T-helper 2 cell (primary cell): Measurements from ENCODE around the gene HAGHL.
"Not testable (repeated sequence)": the region's sequence is repeated elsewhere in the genome, so short reads cannot be mapped to it uniquely, and the experiment has no call there.

Experiments used
- DNase-seq, 5 experiments: peaks; one replicate each; pipeline versions ENCODE4 v3.0.0 to v3.0.0-alpha.2; 2012 to 2022

Gene HAGHL

DNA sequence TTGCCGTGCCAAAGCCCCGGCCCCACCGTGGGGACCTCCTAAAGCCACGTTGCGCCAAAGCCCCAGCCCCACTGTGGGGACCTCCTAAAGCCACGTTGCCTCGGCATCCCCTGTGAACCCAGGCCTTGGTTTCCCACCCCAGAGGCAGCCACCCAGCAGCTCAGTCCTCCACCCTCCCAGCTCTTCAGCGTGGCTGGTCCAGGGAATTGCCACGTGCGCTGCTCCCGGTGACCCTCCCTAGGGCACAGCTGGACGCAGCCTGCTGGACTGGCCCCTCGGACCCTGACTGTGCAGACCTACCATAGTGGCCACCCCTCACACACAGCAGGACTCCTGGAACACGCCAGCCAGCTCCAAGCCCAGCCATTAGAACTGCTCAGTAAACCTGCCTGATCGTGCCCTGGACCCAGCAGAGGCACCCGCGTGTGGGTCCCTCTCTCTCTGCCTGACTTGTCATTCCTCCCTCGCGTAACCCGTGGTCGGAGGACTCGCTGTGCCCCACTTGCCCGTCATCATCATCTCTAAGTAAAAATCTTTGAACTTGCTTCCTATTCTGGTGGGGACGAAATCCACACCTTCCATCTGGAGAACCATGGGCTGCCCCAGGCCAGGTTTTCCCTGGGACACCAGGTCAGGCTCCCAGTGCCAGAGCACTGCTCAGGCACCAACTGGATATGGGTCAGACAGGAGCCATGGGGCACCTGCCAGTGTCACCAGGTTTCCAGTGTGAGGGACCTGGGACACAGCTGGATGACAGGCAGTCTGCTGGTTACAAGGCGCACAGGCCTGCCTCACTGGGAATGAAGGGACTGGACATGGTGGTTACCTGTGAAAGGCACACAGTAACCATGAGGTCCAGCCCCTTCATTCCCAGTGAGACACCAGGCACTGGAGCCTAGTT is 8.3 kb downstream of the HAGHL start:
- DNase-seq = no peak

DNA sequence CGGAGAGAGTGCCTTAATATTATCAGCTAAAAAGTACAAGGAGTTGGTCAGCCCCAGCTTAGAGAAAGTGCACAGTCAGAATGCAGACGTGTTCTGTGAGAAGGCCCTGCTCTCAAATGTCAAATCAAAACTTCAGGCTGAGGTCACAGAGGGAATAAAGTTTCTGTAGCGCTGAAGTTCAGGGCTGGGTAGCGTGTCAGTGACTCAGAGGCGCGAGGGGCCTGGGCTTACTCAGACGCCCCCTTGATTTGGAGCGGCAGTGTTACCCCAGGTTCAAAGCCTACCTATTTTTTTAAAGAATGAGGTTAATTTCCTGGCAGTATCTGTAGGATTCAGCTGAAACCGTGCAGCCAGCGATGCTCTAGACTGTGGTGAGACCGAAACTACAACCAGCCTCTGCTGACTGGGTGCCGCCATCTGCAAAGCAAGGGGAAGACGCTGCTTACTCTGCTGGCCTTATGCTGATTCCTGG is 9.1 kb downstream of the HAGHL start:
- DNase-seq = peak in 1 of 5 experiments; percentile 69

DNA sequence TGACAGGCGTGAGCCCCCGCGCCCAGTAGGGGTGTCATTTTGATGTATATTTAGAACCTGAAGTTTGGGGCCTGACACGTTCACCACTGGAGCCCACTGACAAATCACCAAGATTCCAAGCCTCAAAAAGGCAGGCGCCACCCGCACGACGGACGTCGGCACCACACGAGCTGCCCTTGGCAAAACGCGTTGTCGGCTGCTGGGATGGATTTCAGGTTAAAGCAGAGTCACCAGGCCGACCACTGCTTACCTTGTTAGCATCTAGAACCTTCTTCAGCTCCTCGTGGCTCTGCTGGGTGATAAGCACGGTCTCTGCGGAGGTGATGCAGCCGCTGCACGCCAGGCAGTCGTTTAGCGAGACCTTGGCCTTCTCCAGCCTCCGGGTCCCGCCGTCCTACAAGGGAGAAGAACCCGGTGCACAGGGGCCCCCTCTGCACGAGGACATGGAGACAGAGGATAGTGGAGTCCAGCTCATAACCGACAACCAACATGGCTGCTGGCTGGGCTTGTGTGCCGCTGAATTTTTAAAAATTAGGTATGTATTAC is 10.1 kb downstream of the HAGHL start:
- DNase-seq = no peak

- no peak for DNase-seq
Observed at GRCh38 chr16:739560-740458, 12.9 kb downstream of the HAGHL start.

GRCh38 chr16:740459-740763 is 13.5 kb downstream of the HAGHL start:
- DNase-seq = no peak

GRCh38 chr16:740764-741505 is 14.0 kb downstream of the HAGHL start, which contains the start of gene CIAO3:
TSS of gene CIAO3 (minus strand) at chr16:740997. CDS start at chr16:740985, 12 bp downstream.
- peak; percentile 83 to 94 (median 86) for DNase-seq

GRCh38 chr16:741986-742629 is 15.2 kb downstream of the HAGHL start:
- DNase-seq = no peak

- not testable (repeated sequence) for DNase-seq
Observed at GRCh38 chr16:742894-743293, 16.0 kb downstream of the HAGHL start.

- DNase-seq = no peak
Observed at GRCh38 chr16:743794-744500, 17.0 kb downstream of the HAGHL start.

DNA sequence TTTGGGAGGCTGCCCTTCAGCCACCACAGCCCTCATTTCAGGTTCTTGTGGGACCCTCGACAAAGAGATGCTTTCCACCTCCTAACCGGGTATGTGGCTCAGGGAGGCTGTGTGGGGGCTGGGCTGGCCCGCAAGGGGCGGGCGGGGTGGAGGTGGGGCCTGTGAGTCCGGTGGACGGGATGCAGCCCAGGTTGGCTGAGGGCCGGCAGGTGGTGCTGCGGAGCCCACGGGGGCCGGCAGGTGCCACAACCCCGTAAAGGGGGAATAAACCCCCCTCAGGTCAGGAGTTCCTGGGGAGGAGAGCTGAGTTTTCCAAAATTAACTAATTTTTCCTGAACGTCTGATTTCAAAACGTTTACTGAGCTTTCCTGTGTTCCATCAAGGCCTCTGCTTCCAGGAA is 18.8 kb downstream of the HAGHL start:
- no peak for DNase-seq

DNA sequence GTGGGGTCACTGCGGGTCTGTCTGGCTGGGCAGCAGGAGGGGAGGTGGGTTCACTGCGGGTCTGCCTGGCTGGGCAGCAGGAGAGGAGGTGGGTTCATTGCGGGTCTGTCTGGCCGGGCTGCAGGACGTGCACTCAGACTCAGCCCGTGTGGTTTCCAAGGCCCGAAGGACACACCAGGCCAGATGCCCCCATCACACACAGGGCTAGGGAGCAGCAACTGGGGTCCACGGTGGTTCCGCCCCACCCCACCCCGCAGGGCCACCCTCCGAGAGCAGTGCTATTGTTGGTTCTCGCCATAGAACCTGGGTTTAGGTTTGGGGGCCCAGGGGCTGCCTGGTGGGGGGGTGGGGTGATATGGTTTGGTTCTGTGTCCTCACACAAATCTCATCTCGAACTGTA is 19.7 kb downstream of the HAGHL start:
- no peak for DNase-seq

- DNase-seq = no peak
Observed at GRCh38 chr16:747978-748746, 21.3 kb downstream of the HAGHL start.

GRCh38 chr16:749010-749409 is 22.1 kb downstream of the HAGHL start:
- DNase-seq = no peak

DNA sequence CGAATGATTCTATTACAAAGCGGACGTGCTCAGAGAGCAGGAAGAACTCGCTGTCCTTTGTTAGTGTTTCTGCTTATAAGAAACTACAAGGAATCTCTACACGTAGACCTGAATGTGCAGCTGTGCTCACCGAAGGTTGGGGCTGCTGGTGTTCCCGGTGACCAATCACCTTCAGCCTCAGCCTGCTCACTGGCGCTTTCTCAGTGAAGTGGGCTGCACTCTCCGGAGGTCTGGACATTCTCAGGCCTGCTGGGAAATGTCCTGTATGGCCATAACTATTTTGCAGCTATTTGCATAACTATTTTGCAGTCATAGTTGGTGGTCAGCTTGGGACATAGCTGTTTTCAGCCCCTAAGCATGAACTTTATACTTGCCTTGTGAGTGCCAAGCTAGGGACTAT is 23.6 kb downstream of the HAGHL start:
- DNase-seq = no peak

DNA sequence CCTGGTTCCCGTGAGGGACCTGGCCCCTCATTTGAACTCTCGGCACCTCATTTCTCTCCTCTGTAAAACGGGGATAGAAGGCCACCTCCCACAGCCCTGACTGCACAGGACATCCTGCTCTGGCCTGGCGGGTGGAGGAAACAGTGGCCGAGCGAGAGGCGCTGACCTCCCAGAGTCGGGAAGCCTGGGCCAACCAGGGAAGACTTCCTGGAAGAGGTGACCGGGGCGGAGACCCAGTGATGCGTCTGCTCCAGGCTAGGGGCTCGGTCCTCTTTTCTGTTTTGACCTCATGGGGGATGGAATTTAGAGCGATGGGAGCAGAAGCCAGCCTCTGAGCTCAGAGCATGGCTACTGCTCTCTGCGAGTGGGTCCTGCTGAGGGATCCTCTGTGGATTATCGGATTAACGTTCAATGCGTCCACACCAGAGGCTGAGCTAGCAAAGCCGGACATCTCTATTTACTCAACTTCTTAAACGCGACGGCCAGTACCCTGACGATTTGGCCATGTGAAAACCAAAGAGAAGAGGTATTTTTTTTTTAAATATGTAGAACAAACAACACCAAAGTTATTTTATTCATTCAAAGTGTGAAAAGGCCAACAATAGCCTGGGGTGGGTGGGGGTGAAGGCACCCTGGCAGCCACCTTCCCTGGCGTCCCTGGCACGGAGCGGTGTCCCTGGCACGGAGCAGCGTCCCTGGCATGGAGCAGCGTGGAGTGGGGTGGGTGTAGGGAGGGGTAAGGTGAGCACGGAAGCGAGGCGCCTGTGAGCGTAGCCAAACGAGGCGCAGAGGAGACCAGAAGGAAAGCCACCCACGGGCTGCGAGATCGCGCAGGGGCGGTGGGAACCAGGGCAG is 24.5 kb downstream of the HAGHL start:
- no peak for DNase-seq

DNA sequence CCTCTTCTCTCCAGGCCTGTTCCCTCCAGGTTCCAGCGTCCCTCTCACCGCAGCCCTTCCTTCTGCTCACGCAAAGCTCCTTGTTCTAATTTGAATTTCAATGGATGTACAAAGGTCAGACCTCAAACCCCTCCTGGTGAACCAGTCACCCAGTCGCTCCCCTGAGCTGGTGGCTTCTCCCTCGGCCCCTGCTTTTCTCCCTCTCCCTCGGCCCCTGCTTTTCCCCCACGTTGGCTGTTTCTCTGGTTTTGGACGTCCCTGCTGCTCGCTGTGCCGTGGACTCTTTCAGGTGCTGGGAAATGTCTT is 25.1 kb downstream of the HAGHL start:
- no peak for DNase-seq

DNA sequence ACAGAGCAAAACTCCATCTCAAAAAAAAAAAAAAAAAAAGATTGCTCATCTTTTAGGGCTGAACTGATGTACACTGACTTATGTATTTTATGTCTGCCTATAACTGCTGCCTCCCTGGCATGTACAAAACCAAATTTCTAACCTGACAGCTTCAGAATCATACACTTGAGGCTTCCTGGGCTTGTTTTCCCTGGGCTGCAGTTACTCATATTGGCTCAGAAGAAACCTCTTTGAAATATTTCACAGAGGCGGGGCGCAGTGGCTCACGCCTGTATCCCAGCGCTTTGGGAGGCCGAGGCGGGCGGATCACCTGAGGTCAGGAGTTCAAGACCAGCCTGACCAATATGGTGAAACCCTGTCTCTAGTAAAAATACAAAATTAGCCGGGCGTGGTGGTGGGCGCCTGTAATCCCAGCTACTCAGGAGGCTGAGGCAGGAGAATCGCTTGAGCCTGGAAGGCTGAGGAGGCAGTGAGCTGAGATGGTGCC is 27.3 kb downstream of the HAGHL start:
- not testable (repeated sequence) for DNase-seq

DNA sequence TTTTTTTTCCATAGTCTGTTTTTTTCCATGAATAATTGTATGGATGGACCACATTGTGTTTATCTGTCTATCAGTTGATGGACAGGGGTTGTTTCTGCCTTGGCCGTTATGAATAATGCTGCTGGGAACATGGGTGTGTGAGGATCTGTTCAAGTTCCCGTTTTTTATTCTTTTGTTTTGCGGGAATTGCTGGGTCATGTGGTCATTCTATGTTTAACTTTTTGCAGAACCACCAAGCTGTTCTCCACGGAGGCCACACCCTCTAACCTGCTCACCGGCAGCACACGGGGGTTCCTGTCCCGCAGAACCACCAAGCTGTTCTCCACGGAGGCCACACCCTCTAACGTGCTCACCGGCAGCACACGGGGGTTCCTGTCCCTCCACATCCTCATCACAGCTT is 27.8 kb downstream of the HAGHL start:
- DNase-seq = no peak

GRCh38 chr16:756428-756827 is 29.5 kb downstream of the HAGHL start:
- DNase-seq = no peak
